IPS-18c (cell line): ENCODE measurements around the gene TRIM44.
"Not testable (repeated sequence)": the region's sequence is repeated elsewhere in the genome, so short reads cannot be mapped to it uniquely, and the experiment has no call there.

Experiments
- H3K4me3 ChIP-seq: 2 replicates; pipeline ENCODE4 v1.7.0; 2013; ENCODE audit warnings: low read depth, mild to moderate bottlenecking, low read length, moderate library complexity; ENCODE audit not compliant: insufficient read depth
- H3K9me3 ChIP-seq: one replicate; pipeline ENCODE4 v1.6.1; 2013; ENCODE audit warnings: mild to moderate bottlenecking, low read length, moderate library complexity; ENCODE audit not compliant: control insufficient read depth, insufficient read depth

Gene TRIM44

DNA sequence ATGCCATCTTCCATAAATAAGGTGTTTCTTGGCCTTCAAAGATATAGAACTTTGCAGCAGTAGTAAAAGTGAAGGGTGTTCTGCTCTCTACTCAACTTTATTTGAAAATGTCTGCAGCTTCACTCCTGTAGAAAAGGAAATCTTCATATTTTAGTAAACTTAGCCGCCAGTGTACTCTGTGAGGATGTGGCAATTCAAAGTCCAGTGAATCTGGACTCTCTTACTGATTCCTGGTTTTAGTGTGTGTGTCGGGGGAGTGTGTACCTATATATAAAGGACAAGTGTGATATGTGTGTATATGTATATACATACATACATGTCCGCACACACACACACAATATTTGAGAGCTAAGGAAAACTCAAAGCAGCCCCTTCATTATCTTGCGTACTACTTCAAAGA is 147.0 kb downstream of the TRIM44 start:
- H3K9me3 ChIP-seq: no peaks in the 10 kb centered on the region
- H3K4me3 ChIP-seq: no peak overlapping the region

DNA sequence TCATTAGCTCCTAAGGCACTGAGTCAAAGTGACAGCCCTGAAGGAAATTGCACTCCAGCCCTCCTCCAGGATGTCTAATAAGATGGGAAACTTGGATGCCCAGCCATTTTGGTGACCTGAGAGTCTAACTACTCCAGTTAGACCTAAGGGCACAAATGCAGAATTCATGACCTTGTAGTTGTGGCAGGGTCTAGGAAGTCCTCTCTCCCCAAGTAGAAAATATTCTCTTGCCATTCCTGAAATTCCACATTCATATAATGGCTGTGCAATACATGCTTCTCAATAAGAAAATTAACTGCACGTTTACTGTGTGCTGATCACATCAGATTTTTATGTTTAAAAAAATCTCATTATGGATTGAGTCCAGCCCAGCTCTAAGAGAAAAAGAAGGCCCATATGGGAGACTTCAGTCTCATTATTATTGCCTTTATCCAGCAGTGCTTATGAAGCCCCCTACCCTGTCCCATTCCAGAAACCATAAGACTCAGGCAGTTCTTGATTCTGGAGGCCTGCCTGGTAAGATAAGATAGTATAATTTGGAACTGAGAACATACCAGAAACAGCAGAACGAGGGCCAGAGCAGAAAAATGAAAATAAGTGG is 147.6 kb downstream of the TRIM44 start:
- Histone ChIP-seq H3K4me3 (no peak overlapping the region), H3K9me3 (no peaks in the 10 kb centered on the region)

- H3K4me3 ChIP-seq: no peak overlapping the region
- H3K9me3 ChIP-seq: no peaks in the 10 kb centered on the region
Measured at GRCh38 chr11:35811783-35812182, 149.2 kb downstream of the TRIM44 start.

- H3K9me3 ChIP-seq: no peaks in the 10 kb centered on the region
- H3K4me3 ChIP-seq: no peak overlapping the region
Measured at GRCh38 chr11:35812828-35813227, 150.3 kb downstream of the TRIM44 start.

DNA sequence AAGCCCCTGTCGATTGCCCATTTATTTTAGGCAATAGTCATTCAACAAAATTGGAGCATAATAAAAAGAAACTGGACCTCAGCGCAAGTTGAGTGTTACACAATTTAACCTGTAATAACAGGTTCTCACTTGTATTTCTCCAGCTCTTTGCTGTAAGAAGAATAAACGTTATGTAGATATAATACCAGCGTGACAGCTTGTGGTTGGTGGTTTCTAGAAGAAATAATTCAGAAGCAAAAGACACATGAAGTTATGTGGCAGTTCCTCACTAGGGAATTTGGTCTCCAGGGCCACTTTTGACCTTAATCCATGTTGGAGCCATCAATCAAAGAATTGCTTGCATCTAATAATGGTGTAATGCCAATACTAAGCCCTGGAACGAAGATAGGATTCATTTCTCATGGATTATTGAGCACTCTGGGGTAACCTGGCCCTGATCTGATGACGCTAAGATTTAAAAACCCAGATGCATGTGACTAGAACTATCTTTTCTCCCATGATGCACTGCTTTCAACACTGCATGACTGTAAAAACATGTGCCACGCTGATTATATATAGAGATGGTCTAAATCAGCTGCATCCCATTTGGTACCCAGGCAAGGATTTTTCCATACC is 151.6 kb downstream of the TRIM44 start:
- H3K4me3 ChIP-seq: no peak overlapping the region
- H3K9me3 ChIP-seq: no peaks in the 10 kb centered on the region

GRCh38 chr11:35814720-35815305 is 152.2 kb downstream of the TRIM44 start:
- Histone ChIP-seq H3K4me3 (no peak overlapping the region), H3K9me3 (no peaks in the 10 kb centered on the region)

GRCh38 chr11:35815556-35816315 is 153.2 kb downstream of the TRIM44 start:
- H3K4me3 ChIP-seq: no peak overlapping the region
- no peaks in the 10 kb centered on the region for H3K9me3 ChIP-seq

GRCh38 chr11:35820614-35821013 is 158.0 kb downstream of the TRIM44 start:
- H3K9me3 ChIP-seq: no peaks in the 10 kb centered on the region
- no peak overlapping the region for H3K4me3 ChIP-seq

- H3K9me3 ChIP-seq: no peaks in the 10 kb centered on the region
- no peak overlapping the region for H3K4me3 ChIP-seq
Measured at GRCh38 chr11:35822815-35823495, 160.4 kb downstream of the TRIM44 start.

DNA sequence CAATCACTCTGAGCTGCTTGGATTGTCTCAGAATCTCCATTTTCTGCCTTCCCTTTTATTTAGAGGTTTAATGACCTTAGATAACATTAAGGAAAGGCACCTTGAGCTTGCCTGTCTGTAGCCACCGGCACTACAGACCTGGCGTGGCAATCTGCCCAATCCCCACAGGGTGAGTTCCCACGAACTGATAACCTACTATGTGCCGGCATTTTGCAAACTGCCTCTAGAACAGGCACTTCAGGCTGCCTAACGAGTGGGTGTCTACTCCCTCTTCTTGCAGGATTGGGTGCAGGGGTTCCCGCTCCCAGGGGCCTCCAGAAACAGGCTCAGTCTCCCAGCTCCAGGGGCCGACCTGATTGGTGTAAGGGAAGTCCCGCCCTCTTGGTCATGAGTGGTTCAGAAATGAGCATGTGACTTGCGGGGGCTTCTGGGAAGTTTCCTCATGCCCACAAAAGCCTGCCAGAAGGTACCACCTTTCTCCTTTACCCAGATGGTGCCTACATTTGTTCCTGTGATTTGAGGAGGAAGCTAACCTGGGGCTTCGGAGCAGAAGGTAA is 161.2 kb downstream of the TRIM44 start:
- no peak overlapping the region for H3K4me3 ChIP-seq

DNA sequence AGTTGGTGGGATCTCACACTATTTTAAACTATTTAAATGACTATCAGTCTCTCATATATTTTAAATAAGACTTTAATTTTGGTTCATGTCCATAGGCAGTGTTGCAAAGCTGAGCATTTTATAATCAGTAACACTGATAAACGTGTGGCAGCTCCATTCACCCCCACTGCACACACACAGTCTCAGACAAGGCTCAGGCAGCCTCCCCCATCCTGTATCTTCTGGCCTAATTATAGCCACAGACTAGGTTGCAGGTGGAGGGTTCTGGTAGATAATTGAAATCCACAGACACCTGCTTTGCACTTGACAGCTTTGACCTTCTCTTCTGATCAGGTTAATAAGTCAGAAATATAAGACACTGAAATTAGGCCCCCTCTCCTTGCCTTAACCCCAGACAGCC is 162.8 kb downstream of the TRIM44 start:
- Histone ChIP-seq H3K9me3 (no peaks in the 10 kb centered on the region), H3K4me3 (no peak overlapping the region)

More for the DNA sequence above, 161.2 kb downstream of the TRIM44 start:
- no peaks in the 10 kb centered on the region for H3K9me3 ChIP-seq

GRCh38 chr11:35826006-35826405 is 163.4 kb downstream of the TRIM44 start:
- H3K4me3 ChIP-seq: no peak overlapping the region
- H3K9me3 ChIP-seq: no peaks in the 10 kb centered on the region

DNA sequence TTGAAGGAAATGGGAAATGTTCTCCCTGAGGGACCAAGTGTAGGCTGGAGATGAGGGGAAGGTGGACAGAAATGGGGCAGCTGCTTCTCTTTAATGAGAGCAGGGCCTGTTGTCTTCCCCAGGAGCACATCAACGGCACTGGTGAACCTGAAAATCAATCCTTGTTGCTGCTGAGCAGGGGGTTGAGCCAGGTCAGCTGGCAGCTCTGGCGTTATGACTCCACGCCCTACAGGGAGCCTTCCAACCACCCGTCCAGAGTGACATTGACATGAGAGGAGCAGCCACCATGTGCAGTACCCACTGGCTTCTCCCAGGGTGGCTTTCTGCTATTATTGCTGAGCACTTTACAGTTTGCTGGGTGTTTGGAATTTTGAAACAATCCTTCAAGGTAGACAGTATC is 164.4 kb downstream of the TRIM44 start:
- no peaks in the 10 kb centered on the region for H3K9me3 ChIP-seq
- H3K4me3 ChIP-seq: no peak overlapping the region

DNA sequence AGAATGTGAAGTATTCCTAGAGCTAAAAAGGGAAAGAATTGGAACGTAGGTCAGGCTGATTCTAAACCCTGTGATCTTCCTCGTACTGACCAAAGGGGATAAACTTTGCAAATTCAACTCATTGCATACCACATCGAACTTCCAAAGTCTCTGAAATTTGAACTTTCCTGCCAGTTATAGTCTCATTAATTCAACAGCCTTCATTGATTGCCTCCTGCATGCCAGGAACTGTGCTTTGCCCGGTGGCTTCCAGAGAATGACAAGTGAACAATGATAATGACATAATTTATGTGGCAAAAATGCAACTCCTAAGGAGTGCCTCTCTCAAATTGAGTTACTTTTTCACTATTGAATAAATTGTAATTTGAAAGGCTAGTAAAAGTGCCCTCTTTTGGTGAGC is 173.6 kb downstream of the TRIM44 start:
- Histone ChIP-seq H3K9me3 (peaks cover 4% of the 10 kb centered on the region), H3K4me3 (no peak overlapping the region)

DNA sequence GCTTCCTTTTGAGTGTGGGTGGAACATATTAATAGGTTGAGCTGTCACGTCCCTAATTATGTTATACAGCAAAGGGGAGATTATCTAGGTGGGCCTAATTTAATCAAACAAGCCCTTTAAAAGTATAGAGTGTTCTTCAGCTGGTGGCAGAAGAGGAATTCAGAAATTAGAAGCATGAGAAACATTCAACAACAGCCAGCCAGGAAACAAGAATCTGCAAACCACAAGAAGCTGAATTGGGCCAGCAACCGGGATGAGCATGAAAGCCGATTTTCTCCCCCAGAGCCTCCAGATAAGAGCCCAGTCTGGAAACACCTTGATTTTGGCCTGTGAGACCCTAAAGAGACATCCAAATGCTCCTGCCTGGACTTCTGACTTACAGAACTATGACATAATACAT is 175.5 kb downstream of the TRIM44 start:
- Histone ChIP-seq H3K4me3 (no peak overlapping the region), H3K9me3 (peaks cover 4% of the 10 kb centered on the region)

GRCh38 chr11:35838697-35839367 is 176.3 kb downstream of the TRIM44 start:
- H3K9me3 ChIP-seq, H3K4me3 ChIP-seq: not testable (repeated sequence)
